GM12891 (cell line): ENCODE data around the gene IL31.
A peak's percentile ranks its signal among the peaks of the same experiment; 100 is the strongest.

Experiments
- DNase-seq: peaks from one replicate; pipeline ENCODE4 v3.0.0; 2011; ENCODE audit warnings: low spot score; ENCODE audit not compliant: insufficient read length
- FAIRE-seq: peaks from 2 replicates; lab custom pipeline; 2011; peaks lifted over from hg19 to GRCh38; lab: Jason Lieb, UNC
- PAX5 ChIP-seq: IDR thresholded peaks from 2 replicates; pipeline ENCODE4 v1.6.1; 2011; ENCODE audit warnings: low read length, moderate library complexity, mild to moderate bottlenecking; ENCODE audit not compliant: insufficient read depth, severe bottlenecking
- POLR2A ChIP-seq: IDR thresholded peaks from 2 replicates; pipeline ENCODE4 v1.6.1; 2011; ENCODE audit warnings: low read depth, low read length, control low read depth
- POLR2AphosphoS5 ChIP-seq: IDR thresholded peaks from 2 replicates; pipeline ENCODE4 v1.6.1; 2011; ENCODE audit warnings: low read depth, low read length, control low read depth
- POU2F2 ChIP-seq: IDR thresholded peaks from 2 replicates; pipeline ENCODE4 v1.6.1; 2011; ENCODE audit warnings: low read depth, mild to moderate bottlenecking, control low read depth, low read length, moderate library complexity
- SPI1 ChIP-seq: IDR thresholded peaks from 2 replicates; pipeline ENCODE4 v1.6.1; 2011; ENCODE audit warnings: low read depth, low read length, control low read depth
- TAF1 ChIP-seq: IDR thresholded peaks from 2 replicates; pipeline ENCODE4 v1.6.1; 2011; ENCODE audit warnings: low read depth, low read length, control low read depth

IL31 gene

GRCh38 chr12:122194804-122195203 is 20.8 kb upstream of the IL31 start:
- TF ChIP-seq POLR2A (no peak), SPI1 (no peak), TAF1 (no peak), PAX5 (no peak), POLR2AphosphoS5 (no peak), POU2F2 (no peak)
- FAIRE-seq: no peak
- no peak for DNase-seq

DNA sequence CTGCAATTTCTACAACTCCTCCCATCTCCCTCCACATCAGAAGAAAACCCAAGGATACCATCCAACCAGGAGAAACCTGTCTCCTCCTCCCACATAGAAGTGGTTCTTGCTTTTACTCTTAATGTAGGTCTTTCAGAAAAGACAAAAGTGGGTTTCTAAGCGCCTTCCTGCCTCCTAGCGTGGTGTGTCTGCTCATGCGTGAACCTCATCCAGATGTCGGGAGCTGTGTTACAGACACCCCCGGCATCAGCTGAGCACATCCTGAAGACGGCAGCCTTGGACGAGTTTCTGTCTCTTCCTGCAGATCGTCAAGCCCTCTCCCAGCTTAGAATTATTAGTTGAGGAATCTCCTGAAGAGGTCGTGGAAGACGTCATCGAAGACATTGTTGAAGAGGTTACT is 18.4 kb upstream of the IL31 start:
- DNase-seq: no peak
- no peak for TF ChIP-seq PAX5
- no peak for TF ChIP-seq POU2F2
- no peak for TF ChIP-seq TAF1
- no peak for TF ChIP-seq SPI1
- TF ChIP-seq POLR2AphosphoS5: no peak
- FAIRE-seq: no peak

DNA sequence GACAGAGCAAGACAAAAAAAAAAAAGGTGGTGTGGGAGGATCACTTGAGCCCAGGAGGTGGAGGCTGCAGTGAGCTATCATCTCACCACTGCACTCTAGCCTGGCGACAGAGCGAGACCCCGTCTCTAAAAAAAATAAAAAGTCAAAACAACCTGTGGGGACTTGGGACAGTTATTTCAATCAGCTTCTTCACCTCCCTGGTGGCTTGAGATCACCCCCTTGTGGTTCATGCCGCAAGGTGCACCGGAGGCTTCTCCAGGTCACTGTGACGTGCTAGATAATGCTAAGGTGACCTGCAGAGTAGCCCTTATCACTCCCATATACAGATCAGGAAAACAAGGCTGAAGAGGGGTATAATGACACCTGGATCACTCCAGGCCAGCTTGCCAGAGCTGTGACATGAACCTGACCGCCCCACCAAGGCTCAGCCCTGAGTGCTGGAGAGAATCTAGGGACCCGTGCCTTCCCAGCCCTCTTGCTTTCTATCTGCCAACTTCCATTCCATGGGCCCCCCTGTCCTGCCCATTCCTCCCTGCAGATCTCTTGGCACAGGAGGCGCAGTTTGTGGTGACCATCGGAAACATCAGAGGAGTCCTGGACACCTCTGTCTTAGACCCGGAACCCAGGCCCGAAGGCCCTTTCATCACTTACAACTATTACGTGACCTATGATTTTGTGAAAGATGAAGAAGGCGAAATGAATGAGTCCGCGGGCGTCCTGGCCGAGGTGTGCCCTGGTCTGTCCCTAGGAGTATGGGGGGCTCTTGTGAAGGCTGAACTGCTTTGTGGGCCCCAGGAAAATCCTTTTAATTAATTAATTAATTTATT is 17.0 kb upstream of the IL31 start:
- TF ChIP-seq SPI1 (no peak), TAF1 (no peak), POU2F2 (no peak), PAX5 (no peak), POLR2A (no peak), POLR2AphosphoS5 (no peak)
- FAIRE-seq (peak; percentile 87), DNase-seq (peak; percentile 82)

DNA sequence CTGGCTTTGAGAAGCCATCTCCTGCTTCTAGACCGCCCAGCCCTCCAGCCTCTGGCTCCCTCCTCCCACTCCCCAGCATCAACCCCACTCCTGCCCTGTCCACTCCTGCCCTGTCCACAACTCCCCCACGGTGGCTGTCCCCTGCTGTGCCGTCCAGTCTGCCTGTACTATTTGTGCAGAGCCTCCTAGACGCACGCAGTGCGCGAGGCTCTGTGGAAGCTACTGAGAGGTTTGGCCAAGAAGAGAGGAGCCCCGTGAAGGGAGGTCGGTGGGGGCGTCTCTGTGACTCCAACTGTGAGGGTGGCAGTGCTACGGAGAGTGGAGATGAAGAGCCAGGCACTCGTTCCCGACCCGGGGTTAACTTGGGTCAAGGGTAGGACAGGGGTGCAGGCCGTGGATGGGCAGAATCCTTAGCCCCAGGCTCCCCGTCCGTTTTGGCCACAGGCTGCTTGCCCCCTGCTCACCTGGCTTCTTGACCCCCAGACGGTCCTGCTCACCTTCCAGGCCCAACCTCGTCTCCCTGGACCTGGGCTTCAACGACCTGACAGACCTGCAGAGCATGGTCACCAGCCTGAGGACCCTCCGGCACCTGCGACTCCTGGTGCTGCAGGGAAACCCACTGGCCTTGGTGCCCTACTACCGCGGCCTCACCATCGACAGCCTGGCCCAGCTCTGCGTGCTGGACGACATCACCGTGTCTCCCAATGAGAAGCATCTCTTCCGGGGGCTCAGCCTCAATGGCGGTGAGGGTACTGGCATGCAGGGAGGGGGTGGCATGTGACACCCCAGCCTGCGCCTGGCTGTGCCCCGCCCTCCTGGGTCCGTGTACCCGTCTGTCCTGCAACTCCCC is 15.8 kb upstream of the IL31 start:
- no peak for FAIRE-seq
- TF ChIP-seq POU2F2 (no peak), TAF1 (no peak), POLR2AphosphoS5 (no peak), SPI1 (no peak)

GRCh38 chr12:122187466-122187865 is 13.4 kb upstream of the IL31 start:
- DNase-seq (no peak), FAIRE-seq (no peak)
- no peak for TF ChIP-seq POLR2A
- TF ChIP-seq TAF1: no peak
- TF ChIP-seq POU2F2: no peak
- TF ChIP-seq SPI1: no peak
- TF ChIP-seq PAX5: no peak
- TF ChIP-seq POLR2AphosphoS5: no peak

More for the DNA sequence above, 15.8 kb upstream of the IL31 start:
- DNase-seq: no peak

- FAIRE-seq (peak; percentile 13), DNase-seq (no peak)
- TF ChIP-seq POLR2A (no peak), TAF1 (no peak)
These were observed 11.6 kb upstream of the IL31 start for GRCh38 chr12:122185494-122186082.

DNA sequence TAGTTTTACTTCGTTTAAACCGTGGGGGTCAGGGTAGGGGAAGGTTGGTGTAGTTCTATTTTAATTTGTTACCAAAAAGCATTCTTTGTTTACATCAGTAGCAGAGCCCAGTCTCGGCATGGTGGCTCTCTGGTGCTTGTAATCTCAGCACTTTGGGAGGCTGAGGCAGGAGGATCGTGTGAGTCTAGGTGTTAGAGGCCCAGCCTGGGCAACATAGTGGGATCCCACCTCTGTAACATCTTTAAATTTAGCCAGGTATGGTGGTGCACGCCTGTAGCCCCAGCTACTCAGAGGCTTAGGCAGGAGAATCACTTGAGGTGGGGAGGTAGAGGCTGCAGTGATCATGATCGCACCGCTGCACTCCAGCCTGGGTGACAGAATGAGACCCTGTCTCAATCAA is 11.1 kb upstream of the IL31 start:
- FAIRE-seq (no peak), DNase-seq (no peak)
- no peak for TF ChIP-seq TAF1
- TF ChIP-seq POU2F2: no peak
- TF ChIP-seq POLR2A: no peak
- TF ChIP-seq SPI1: no peak
- no peak for TF ChIP-seq POLR2AphosphoS5
- no peak for TF ChIP-seq PAX5

- no peak for FAIRE-seq
- TF ChIP-seq PAX5 (peak; percentile 65), POU2F2 (no peak)
- DNase-seq: peak; percentile 44
These were observed 10.5 kb upstream of the IL31 start for GRCh38 chr12:122184517-122184916.

DNA sequence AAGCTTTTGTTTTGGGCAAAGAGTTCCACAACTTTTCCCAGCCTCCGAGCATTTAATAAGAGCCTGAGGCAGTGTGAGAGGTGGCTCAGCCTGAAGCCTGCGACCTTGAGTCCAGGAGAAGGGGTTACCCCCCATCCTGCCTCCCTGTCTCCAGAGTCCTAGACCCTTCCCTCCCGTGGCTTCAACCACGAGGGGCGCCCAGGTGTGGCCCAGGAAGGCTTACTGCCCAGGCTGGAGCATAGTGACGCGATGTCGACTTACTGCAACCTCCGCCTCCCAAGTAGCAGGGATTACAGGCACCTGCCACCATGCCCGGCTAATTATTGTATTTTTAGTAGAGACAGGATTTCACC is 9.5 kb upstream of the IL31 start:
- FAIRE-seq (no peak), DNase-seq (no peak)
- TF ChIP-seq POLR2AphosphoS5 (no peak), SPI1 (no peak), TAF1 (no peak), POU2F2 (no peak), POLR2A (no peak)
